NOMO-1 treated with dmso at 0.1 percent for 144 hours (cell line): ENCODE results near the gene GPR107.

Experiments used
- DNase-seq: peaks from one replicate; lab custom pipeline; 2025; ENCODE audit not compliant: unreplicated experiment; lab: John Stamatoyannopoulos, UW

Gene GPR107

DNA sequence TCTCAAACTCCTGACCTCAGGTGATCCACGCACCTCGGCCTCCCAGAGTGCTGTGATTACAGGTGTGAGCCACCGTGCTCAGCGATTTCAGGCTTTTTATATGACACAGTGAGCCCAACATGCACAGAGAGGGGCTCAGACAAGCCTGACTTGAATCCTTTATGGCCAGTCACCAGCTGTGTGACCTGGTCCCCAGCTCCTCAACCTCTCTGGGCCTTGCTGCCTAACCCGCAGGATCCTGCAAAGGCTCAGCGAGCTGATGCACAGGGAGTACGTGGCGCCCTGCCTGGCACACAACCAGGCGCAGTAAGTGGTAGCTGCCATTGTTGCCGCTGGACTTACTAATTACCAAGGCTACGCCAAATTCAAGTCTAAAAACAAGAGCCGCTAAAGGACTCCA is 101.9 kb downstream of the GPR107 start:
- no peak for DNase-seq

- DNase-seq = no peak
Measured at GRCh38 chr9:130156672-130157071, 103.0 kb downstream of the GPR107 start.

DNA sequence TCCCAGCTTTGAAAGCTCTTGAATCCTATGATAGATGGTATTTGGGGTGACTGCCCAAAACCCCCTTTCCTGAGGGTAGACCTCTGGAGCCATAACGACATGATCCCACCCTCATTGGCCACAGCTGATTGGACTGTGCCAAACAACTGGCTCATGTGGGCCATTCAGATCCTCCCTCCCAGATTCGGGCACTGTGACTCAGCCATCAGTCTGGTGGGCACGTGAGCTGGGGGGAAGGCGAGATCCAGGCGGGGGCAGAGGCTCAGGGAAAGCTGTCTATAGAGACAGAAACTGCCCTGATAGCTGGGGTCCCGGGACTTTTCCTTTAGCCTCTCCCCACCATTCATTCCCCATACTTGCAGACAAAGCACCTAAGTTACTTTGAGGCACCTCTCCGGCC is 103.4 kb downstream of the GPR107 start:
- no peak for DNase-seq

DNA sequence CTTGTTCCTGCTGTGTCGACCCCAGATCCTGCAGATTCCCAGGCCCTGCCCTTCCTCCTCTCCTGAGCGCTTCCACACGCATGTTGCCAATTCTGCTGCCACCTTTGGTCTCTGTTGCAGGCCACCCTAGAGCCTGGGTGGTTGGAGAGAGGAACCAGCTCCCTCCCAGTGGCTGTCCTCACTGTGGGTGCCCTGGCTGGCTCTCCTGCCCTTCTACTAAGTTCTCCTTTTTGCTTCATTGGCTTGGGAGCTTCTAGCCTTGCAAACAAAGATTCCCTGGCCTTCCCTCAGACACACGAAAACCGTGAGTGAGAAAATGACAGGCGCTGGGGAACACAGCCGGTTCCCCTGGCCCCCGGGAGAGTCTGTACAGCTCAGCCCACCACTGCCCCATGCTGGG is 104.3 kb downstream of the GPR107 start:
- no peak for DNase-seq

- no peak for DNase-seq
Measured at GRCh38 chr9:130159057-130159456, 105.4 kb downstream of the GPR107 start.

GRCh38 chr9:130159915-130160670 is 106.4 kb downstream of the GPR107 start:
- no peak for DNase-seq

DNA sequence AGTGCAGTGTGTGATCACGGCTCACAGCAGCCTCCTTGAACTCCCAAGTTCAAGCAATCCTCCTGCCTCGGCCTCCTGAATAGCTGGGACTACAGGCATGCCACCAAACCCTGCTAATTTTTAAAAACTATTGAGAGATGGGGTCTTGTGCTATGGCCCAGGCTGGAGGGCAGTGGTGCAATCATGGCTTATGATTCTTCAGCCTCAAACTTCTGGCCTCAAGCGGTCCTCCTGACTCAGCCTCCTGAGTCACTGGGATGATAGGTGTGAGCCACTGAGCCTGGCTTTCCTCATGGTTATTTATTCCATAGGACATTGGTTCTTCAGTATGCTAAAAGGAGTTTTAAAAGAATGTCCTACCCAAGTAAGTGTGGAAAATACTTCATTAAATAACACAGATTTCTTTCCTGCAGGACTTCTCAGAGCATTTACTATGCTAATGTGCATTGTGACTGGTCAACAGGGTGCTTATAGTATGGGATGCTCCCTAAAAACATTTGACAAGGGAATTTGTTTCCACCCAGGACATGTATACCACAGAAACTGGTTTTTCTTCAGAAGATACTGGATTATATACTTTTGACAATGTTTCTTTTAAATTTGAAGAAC is 107.3 kb downstream of the GPR107 start:
- DNase-seq = no peak

DNA sequence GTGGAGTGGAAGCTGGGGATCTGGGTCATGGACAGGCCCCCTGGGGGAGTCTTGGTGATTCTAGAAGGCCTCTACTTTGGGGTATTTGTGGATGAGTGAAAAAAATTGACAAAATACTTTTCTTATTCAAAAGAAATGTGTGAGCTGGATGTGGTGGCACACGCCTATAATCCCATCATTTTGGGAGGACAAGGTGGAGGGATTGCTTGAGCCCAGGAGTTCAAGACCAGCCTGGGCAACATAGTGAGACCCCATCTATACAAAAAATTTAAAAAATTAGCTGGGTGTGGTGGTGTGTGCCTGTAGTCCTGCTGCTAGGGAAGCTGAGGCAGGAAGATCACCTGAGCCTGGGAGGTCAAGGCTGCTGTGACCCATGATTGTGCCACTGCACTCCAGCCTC is 111.9 kb downstream of the GPR107 start:
- no peak for DNase-seq

- no peak for DNase-seq
Measured at GRCh38 chr9:130166399-130166798, 112.7 kb downstream of the GPR107 start.

GRCh38 chr9:130167927-130168326 is 114.2 kb downstream of the GPR107 start:
- DNase-seq = no peak

- no peak for DNase-seq
Measured at GRCh38 chr9:130171226-130172148, 117.8 kb downstream of the GPR107 start.

DNA sequence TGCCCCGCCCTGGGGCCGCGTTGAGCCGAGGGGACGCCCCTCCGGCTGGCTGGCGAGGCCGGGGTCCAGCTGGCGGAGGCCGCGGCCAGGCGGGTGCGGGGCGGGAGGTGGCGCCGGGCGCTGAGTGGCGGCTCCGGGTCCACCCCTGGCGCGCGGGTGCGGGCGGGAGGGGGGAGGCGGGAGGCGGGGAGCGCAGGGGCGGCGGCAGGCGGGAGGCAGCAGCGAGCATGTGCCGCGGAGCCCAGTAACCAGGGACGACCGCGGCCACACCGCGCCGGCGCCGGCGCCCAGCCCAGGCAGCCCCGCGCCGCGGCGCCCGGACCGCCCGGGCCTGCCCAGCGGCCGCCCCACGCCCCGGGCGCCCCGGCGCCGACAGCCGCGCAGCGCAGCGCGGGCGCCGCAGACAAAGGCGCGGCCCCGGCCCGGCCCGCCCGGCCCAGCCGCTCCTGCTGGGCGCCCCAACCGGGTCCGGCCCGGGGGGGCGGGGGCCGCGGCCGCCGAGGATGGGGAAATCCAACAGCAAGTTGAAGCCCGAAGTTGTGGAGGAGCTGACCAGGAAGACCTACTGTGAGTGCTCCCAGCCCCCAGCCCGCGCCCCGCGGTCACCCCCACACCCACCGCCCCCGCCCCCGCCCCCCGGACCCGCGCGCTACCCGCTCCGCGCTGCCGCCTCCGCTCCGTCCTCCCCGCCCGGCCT is 118.6 kb downstream of the GPR107 start, which contains the start of gene NCS1:
Gene NCS1, plus strand, starts transcription at position 244 of the 697 bp plus-strand sequence. Its CDS starts 260 bp downstream, at position 504.
- DNase-seq = peak; percentile 5

- DNase-seq = no peak
Measured at GRCh38 chr9:130172858-130173665, 119.4 kb downstream of the GPR107 start.

GRCh38 chr9:130173666-130173983 is 119.9 kb downstream of the GPR107 start:
- DNase-seq = no peak

DNA sequence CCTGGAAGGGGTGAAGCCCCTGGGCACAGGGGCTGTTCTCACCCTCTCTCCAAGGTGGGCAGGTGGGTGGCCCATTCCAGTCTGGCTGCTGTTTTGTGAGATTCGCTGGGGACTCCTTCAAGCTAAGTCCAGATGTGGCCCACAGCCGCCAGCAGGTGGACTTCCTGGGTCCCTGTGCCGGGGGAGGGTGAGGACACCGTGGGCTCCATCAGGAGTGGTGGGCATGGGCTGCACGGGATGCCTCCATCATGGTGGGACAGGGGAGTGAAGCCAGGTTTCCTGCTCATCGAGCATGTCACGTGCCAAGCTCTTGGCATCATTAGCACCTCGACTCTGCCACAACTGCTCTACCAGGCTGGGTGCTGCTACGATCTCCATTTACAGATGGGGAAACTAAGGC is 120.3 kb downstream of the GPR107 start:
- DNase-seq = no peak

GRCh38 chr9:130174920-130175321 is 121.2 kb downstream of the GPR107 start:
- no peak for DNase-seq

DNA sequence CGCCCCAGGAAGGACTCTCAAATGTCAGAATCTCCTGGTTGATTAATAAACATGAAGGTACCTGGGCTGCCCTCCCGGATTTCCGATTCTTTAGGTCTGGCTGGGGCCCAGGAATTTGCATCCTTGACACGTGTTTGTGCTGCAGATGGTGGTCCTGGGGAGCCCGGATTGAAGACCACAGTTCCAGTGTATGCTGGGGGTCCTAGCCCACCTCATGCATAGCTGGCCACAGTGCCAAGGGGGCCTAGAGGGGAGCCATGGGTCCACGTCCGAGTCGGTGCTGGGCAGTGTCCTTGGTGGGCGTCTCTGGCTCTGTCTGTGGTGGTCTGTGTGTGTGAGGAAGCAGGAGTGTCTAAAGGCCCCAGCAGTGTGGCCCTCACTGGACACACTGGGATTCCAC is 121.6 kb downstream of the GPR107 start:
- DNase-seq = no peak

DNA sequence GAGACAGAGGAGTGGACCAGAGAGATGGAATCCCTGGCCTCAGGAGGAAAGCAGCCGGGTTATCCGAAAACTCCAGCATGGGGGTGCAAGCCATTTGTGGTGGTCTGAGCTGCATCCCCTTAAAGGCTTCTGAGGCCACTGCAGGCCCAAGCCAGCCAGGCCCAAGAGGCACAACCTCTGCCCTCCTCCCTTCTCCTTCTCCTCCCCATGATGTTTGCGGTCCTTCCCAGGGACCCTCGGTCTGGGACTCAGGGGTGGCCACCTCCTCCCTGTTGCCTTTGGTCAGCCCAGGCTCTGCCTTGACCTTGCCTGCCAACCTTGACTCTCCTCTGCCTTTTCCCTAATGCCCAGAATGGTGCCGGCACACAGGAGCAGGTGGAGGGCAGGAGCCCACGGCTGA is 123.1 kb downstream of the GPR107 start:
- DNase-seq = no peak

DNA sequence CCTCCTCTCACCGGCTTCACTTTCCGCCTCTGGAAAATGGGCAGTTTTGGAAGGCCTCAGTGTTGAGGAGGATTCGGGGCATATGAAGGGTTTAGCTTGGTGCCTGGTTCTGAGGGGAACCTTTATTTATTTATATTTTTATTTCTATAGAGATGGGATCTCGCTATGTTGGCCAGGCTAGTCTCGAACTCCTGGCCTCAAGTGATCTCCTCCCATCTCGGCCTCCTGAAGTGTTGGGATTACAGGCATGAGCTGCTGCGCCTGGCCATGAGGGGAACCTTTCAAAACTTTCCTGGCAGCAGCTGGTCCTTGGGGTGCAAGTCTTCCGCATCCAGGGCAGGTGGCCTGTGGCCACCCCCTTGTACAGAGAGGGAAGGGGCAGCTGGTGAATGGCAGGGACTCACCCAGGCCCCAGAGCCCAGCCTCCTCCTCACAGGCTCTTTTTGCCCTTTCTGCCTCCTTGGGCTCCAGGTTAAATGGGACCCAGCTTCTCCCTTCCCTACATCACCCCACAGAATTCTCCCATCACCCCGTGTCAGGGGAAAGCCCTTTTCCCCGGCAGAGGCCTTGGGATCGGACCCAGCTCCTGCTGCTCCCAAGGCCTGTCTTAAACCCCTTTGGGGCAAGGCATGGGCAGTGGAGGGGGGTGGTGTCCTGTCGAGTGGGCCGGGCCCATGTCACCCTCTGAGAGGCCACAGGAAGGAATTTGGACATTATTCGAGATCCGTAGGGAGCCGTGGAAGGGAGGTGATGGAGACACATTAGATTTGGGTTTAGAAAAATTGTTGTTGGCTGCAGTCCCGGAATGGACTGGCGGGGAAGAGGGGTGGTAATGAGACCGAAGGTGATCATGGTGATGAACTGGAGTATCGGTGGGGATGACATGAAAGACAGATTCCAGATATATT is 124.4 kb downstream of the GPR107 start:
- DNase-seq = no peak
